Measurements from ENCODE around the gene CARHSP1.

DNA sequence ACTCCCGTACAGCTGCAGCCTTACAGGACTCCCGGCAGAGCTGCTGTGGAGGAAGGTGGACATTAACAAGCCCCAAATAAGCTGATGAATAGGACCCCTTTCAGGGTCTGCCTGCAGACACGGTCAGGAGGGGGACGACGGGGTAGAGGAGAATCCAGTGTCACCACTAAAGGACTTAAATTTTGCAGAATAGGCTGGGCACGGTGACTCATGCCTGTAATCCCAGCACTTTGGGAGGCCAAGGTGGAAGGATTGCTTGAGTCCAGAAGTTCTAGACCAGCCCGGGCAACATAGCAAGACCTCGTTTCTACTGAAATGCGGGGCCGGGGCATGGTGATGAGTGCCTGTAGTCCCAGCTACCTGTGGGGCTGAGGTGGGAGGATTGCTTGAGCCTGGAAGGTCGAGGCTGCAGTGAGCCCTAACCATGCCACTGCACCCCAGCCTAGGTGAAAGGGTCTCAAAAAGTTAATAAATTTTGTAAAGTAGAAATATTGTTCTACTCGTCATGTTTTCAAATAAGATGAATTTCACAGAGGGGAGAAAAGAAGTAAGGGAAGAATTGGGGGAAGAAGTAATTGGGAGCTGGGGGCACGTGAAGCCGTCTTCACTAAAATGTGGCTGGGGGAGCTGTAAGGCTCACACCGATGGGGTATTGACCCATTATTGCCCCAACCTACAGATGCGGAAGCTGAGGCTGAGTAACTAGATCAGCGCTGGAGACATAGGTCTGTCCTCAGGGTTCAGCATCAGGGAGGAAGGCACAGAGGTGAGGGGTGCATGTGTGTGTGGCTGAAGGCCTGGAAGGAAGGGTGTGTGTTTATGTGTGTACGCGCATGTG is 18.0 kb upstream of the CARHSP1 start:
- TF ChIP-seq EZH2 (IDR thresholded peaks at IDR 0.05; ENCODE audit: low read length), result no peak
- TF ChIP-seq CTCF (optimal IDR thresholded peaks at IDR 0.05 in 1 of 3, IDR thresholded peaks at IDR 0.05 in 1 of 3, conservative IDR thresholded peaks at IDR 0.05 in 1 of 3; ENCODE audit: extremely low read depth in 1 of 3, insufficient read depth in 2 of 3, low read length in 3 of 3), result no peak
